GM12891 (cell line): Measurements from ENCODE around the gene ITGA4.

Experiments used
- DNase-seq: peaks from one replicate; pipeline ENCODE4 v3.0.0; 2011; ENCODE audit warnings: low spot score; ENCODE audit not compliant: insufficient read length
- FAIRE-seq: peaks from 2 replicates; lab custom pipeline; 2011; peaks lifted over from hg19 to GRCh38; lab: Jason Lieb, UNC
- PAX5 ChIP-seq: IDR thresholded peaks from 2 replicates; pipeline ENCODE4 v1.6.1; 2011; ENCODE audit warnings: low read length, moderate library complexity, mild to moderate bottlenecking; ENCODE audit not compliant: insufficient read depth, severe bottlenecking
- POLR2A ChIP-seq: IDR thresholded peaks from 2 replicates; pipeline ENCODE4 v1.6.1; 2011; ENCODE audit warnings: low read depth, low read length, control low read depth
- POLR2AphosphoS5 ChIP-seq: IDR thresholded peaks from 2 replicates; pipeline ENCODE4 v1.6.1; 2011; ENCODE audit warnings: low read depth, low read length, control low read depth
- POU2F2 ChIP-seq: IDR thresholded peaks from 2 replicates; pipeline ENCODE4 v1.6.1; 2011; ENCODE audit warnings: low read depth, mild to moderate bottlenecking, control low read depth, low read length, moderate library complexity
- SPI1 ChIP-seq: IDR thresholded peaks from 2 replicates; pipeline ENCODE4 v1.6.1; 2011; ENCODE audit warnings: low read depth, low read length, control low read depth
- TAF1 ChIP-seq: IDR thresholded peaks from 2 replicates; pipeline ENCODE4 v1.6.1; 2011; ENCODE audit warnings: low read depth, low read length, control low read depth

Gene ITGA4

DNA sequence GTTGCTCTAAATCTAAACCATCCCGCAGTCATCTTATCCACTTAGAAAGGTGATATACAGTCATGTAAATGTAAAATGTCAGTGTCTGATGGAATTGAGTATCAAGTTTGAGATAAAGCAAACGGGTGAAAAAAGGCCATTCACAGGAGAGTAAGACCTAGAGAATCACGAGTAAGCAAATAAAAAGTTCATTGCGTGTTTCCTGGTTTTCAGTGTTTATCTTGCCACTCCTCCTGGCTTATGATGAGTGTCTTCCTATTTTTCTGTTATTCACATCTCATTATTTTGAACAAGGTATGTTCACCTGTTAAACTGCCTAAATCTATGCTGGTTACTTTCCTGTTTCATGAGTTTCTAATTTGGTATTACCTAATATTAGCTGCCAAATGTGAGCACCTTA lies 68.8 kb downstream of the ITGA4 start:
- TF ChIP-seq TAF1: no peak
- no peak for TF ChIP-seq POLR2A
- TF ChIP-seq POLR2AphosphoS5: no peak
- TF ChIP-seq POU2F2: no peak
- no peak for TF ChIP-seq SPI1
- TF ChIP-seq PAX5: no peak
- DNase-seq: no peak
- FAIRE-seq: no peak

GRCh38 chr2:181527058-181527457 lies 69.9 kb downstream of the ITGA4 start:
- DNase-seq: no peak
- no peak for FAIRE-seq
- no peak for TF ChIP-seq SPI1
- TF ChIP-seq POLR2A: no peak
- no peak for TF ChIP-seq POU2F2
- no peak for TF ChIP-seq TAF1
- TF ChIP-seq POLR2AphosphoS5: no peak
- no peak for TF ChIP-seq PAX5

- no peak for DNase-seq
- no peak for TF ChIP-seq POU2F2
- TF ChIP-seq POLR2AphosphoS5: no peak
- no peak for TF ChIP-seq SPI1
- no peak for TF ChIP-seq TAF1
- FAIRE-seq: no peak
Measured at GRCh38 chr2:181528441-181528840, 71.3 kb downstream of the ITGA4 start.

DNA sequence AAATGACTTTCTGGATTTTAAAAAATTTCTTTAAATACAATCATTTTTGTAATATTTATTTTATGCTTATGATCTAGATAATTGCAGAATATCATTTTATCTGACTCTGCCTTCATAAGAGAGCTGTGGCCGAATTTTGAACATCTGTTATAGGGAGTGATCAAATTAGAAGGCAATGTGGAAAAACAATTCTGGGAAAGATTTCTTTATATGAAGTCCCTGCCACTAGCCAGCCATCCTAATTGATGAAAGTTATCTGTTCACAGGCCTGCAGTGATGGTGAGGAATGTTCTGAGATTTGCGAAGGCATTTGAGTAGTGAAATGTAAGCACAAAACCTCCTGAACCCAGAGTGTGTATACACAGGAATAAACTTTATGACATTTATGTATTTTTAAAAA lies 79.5 kb downstream of the ITGA4 start:
- DNase-seq (no peak), FAIRE-seq (no peak)
- TF ChIP-seq POLR2AphosphoS5 (no peak), PAX5 (no peak), SPI1 (no peak), POLR2A (no peak), TAF1 (no peak), POU2F2 (no peak)

- DNase-seq: no peak
- FAIRE-seq: no peak
- TF ChIP-seq PAX5: no peak
- TF ChIP-seq TAF1: no peak
- no peak for TF ChIP-seq POLR2A
- no peak for TF ChIP-seq SPI1
- no peak for TF ChIP-seq POU2F2
- TF ChIP-seq POLR2AphosphoS5: no peak; the same call in 1 of the 2 replicates
Measured at GRCh38 chr2:181540421-181540820, 83.2 kb downstream of the ITGA4 start.

GRCh38 chr2:181542170-181542569 lies 85.0 kb downstream of the ITGA4 start:
- no peak for DNase-seq
- no peak for FAIRE-seq
- no peak for TF ChIP-seq POU2F2
- no peak for TF ChIP-seq PAX5
- no peak for TF ChIP-seq POLR2AphosphoS5
- TF ChIP-seq POLR2A: no peak
- no peak for TF ChIP-seq TAF1
- no peak for TF ChIP-seq SPI1

GRCh38 chr2:181546086-181546485 lies 88.9 kb downstream of the ITGA4 start:
- no peak for FAIRE-seq
- TF ChIP-seq POLR2AphosphoS5 (no peak), SPI1 (no peak), PAX5 (no peak), POU2F2 (no peak), POLR2A (no peak), TAF1 (no peak)
- no peak for DNase-seq

DNA sequence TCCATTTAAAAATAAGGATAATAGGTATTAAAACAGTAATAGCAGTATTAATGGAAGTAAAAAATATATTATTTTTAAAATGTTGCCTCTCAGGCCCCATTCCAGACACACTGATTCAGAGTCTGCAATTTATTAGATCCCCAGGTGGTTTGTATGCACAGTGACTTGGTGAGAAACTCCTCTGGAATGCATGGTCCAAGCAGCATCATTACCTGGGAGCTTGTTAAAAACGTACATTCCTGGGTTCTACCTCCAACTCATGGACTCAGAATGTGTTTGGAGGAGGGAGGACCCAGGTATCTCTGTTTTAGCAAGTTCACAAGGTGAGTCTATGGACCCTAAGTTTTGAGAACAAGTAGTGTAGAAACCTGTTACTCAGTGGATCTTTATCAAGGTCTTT lies 95.6 kb downstream of the ITGA4 start:
- TF ChIP-seq TAF1 (no peak), SPI1 (no peak), POU2F2 (no peak), POLR2AphosphoS5 (no peak), PAX5 (no peak), POLR2A (no peak)
- no peak for FAIRE-seq
- no peak for DNase-seq

DNA sequence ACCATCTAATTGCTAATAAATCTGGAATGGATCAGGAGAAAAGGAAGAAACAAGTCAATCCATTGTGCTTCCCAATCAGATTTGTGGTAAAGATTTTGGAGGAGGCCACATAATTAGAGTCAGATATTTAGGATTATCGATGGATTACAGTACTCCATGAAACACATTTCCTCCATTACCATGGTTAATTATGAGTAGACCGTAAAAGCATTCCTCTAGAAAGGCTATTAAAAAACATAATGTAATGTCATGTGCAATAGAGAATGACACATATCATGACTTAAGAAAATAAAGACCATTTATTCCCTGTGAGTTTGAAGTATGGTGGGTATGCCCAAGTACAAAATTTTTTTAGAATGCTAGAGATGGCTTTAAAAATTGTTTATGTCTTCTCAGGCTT lies 96.1 kb downstream of the ITGA4 start:
- no peak for TF ChIP-seq POLR2AphosphoS5
- no peak for TF ChIP-seq POLR2A
- no peak for TF ChIP-seq SPI1
- DNase-seq: no peak
- FAIRE-seq: no peak

DNA sequence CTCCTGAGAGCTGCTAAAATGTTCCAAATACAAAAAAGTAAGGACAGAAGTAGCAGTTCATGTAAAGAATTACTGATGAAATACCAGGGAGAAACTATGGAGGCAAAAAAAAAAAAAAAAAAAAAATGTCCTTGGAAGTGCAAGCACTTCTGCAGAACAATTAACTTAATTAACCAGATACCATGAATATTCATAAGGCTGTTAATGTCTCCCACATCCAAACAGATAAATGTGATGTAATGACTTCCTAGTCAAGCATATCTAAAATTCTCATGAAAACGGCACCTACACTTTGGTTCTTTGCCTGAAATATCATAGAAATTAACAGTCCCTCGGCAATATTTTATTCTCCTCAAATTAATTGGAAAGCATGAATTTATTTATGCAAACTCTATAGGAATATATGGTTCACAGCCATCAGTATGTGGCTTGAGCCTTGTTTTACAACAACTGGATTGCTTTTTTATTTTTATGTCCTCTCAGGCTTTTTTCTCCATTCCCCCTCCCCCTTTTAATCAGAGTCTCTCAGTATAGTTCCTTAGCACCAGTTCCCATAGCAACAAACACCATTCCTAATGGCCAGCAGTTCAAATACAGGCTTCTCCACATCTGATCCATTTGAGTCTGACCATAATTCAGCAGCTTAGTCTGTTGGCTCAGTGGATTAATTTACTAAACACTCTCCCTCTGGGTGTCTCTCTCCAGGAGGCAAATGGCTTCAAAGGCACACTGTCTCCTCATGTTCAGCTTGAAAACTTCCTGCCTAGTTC lies 97.1 kb downstream of the ITGA4 start:
- no peak for FAIRE-seq
- DNase-seq: no peak
- no peak for TF ChIP-seq SPI1
- no peak for TF ChIP-seq POLR2A
- no peak for TF ChIP-seq POU2F2
- TF ChIP-seq POLR2AphosphoS5: no peak
- no peak for TF ChIP-seq PAX5
- no peak for TF ChIP-seq TAF1
